HepG2 (cell line): Measurements from ENCODE around the gene JAK1. TPM values are rescaled to one million over a fixed set of nuclear protein-coding genes. Genes with fewer than 3 reads are reported as not detected.

Experiments used
- AFF4 ChIP-seq: sonication (generic); formaldehyde crosslinking; IDR thresholded peaks from 2 replicates; pipeline ENCODE4 v1.4.0; 2020; ENCODE audit warnings: missing genetic modification reagents
- ATAD3A ChIP-seq: sonication (generic); formaldehyde crosslinking; IDR thresholded peaks from 2 replicates; pipeline ENCODE4 v1.4.0; 2020; ENCODE audit warnings: missing genetic modification reagents
- FUBP1 ChIP-seq: sonication (generic); formaldehyde crosslinking; IDR thresholded peaks from 2 replicates; pipeline ENCODE4 v1.5.1; 2020; ENCODE audit warnings: missing genetic modification reagents, mild to moderate bottlenecking, borderline replicate concordance
- HMGXB4 ChIP-seq, 2 experiments: sonication (generic) in 1 of 2; formaldehyde crosslinking in 1 of 2; IDR thresholded peaks; 2 replicates each; pipeline versions ENCODE4 v1.4.0 to v1.6.1; 2018 to 2020; ENCODE audit warnings: missing genetic modification reagents in 2 of 2, borderline replicate concordance in 1 of 2, low read depth in 1 of 2, mild to moderate bottlenecking in 1 of 2, missing biosample characterization in 1 of 2
- HOXA7 ChIP-seq: sonication (generic); formaldehyde crosslinking; IDR thresholded peaks from 2 replicates; pipeline ENCODE4 v1.8.1; 2022; ENCODE audit warnings: mild to moderate bottlenecking, missing genetic modification reagents, moderate library complexity
- PTBP1 ChIP-seq: fragments of 200-400 bp; formaldehyde crosslinking; IDR thresholded peaks from 2 replicates; pipeline ENCODE4 v1.6.1; 2018; ENCODE audit warnings: low read length, low read depth; ENCODE audit not compliant: poor library complexity, severe bottlenecking
- REXO4 ChIP-seq: sonication (generic); formaldehyde crosslinking; IDR thresholded peaks from 2 replicates; pipeline ENCODE4 v1.8.0; 2022; ENCODE audit warnings: missing genetic modification reagents, mild to moderate bottlenecking, borderline replicate concordance
- RXRA ChIP-seq: sonication (generic); formaldehyde crosslinking; IDR thresholded peaks from 2 replicates; pipeline ENCODE4 v1.5.1; 2020; ENCODE audit warnings: missing genetic modification reagents
- SOX5 ChIP-seq: IDR thresholded peaks from 2 replicates; pipeline ENCODE4 v1.6.1; 2016; ENCODE audit warnings: borderline replicate concordance
- SP140L ChIP-seq: sonication (generic); formaldehyde crosslinking; IDR thresholded peaks from 2 replicates; pipeline ENCODE4 v1.4.0; 2020; ENCODE audit warnings: missing genetic modification reagents, borderline replicate concordance
- STAT6 ChIP-seq: sonication (generic); formaldehyde crosslinking; IDR thresholded peaks from 2 replicates; pipeline ENCODE4 v1.4.0; 2020; ENCODE audit warnings: missing genetic modification reagents, mild to moderate bottlenecking, borderline replicate concordance
- ZNF350 ChIP-seq: sonication (generic); formaldehyde crosslinking; IDR thresholded peaks from 2 replicates; pipeline ENCODE4 v1.4.0; 2020; ENCODE audit warnings: mild to moderate bottlenecking, low read depth, missing genetic modification reagents, borderline replicate concordance
- polyA plus RNA-seq, 8 experiments: library from polyadenylated mRNA; depleted of rRNA in 3 of 8; stranded (reverse) in 7 of 8; unstranded in 1 of 8; fragments of >200 nt; fragmentation: Illumina TruSeq in 4 of 8; extraction: Trizol in 4 of 8; gene quantifications; 2 replicates each; pipeline versions ENCODE4 v1.2.1 to v1.2.3, GENCODE V29; 2011 to 2016; ENCODE audit warnings: low read depth in 4 of 8, missing spikeins in 1 of 8, mixed read lengths in 1 of 8; ENCODE audit not compliant: insufficient read depth in 1 of 8
- total RNA-seq, 5 experiments: library from RNA; depleted of rRNA; stranded (reverse); fragments of >200 nt; fragmentation: Illumina TruSeq; extraction: Trizol; gene quantifications; 2 replicates each; pipeline ENCODE4 v1.2.3, GENCODE V29; 2016; ENCODE audit warnings: low read depth in 1 of 5
- TF ChIP-seq, protein P1 (sequence below): sonication (generic); formaldehyde crosslinking; IDR thresholded peaks from 2 replicates; pipeline ENCODE4 v1.8.0; 2022; ENCODE audit warnings: missing genetic modification reagents, mild to moderate bottlenecking, borderline replicate concordance

Gene JAK1
- total and polyA plus RNA-seq, 2 of the 13 experiments (the other 11 are each of a cell fraction or from before 2014, with no cell fraction given): 23.9 to 42.4 TPM

DNA sequence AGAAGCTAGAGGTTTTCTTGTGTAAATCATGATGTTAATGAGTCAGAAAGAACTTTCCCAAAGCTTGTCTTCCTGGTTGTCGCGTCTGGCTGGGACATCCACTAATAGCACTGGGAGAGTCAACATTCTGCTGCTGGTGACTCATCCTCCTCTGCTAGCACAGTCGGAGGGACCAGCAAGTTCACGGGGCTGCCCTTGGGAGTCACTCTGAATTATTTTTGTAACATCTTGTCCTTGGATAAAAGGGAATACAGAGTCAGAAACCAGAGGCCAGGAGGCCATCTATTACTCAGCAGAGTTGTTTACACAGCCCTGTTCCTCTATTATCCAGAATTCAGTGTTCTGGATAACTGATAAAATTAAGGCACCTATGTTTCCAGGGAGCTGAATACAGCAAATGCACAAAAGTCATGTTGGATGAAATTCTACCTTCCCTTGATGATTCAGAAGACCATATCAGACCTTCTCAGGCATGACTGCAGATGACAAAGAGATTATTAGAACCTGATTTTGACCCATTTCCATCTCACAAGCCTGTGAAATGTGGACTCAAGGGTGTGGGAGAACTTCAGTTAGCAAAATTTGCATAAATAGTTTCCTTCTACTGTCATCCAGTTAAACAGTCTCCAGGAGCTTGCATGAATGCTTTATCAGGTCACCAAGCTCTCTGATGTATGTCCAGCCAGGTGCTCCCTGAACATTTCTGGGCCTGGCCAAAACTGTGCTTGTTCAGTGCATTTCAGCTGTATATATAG, 68.1 kb downstream of the JAK1 start (continued):
- TF ChIP-seq FUBP1 (CRISPR knock-in tag) (no peak), SP140L (no peak), RXRA (CRISPR knock-in tag) (peak; percentile 45; the same call in 1 of the 2 replicates), STAT6 (CRISPR knock-in tag) (no peak), ATAD3A (no peak), AFF4 (CRISPR knock-in tag) (no peak), ZNF350 (no peak), PTBP1 (no peak), SOX5 (peak; percentile 28; the same call in 1 of the 2 replicates), REXO4 (CRISPR knock-in tag) (no peak), HMGXB4 (CRISPR knock-in tag; IDR thresholded peaks at IDR 0.05; ENCODE audit: borderline replicate concordance in 1 of 2, low read depth in 1 of 2) (no peak), HOXA7 (CRISPR knock-in tag) (no peak)
- TF ChIP-seq, protein P1, sequence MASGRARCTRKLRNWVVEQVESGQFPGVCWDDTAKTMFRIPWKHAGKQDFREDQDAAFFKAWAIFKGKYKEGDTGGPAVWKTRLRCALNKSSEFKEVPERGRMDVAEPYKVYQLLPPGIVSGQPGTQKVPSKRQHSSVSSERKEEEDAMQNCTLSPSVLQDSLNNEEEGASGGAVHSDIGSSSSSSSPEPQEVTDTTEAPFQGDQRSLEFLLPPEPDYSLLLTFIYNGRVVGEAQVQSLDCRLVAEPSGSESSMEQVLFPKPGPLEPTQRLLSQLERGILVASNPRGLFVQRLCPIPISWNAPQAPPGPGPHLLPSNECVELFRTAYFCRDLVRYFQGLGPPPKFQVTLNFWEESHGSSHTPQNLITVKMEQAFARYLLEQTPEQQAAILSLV (CRISPR knock-in tag): no peak
